ENCODE measurements around the gene PTK7.

The PTK7 gene

DNA sequence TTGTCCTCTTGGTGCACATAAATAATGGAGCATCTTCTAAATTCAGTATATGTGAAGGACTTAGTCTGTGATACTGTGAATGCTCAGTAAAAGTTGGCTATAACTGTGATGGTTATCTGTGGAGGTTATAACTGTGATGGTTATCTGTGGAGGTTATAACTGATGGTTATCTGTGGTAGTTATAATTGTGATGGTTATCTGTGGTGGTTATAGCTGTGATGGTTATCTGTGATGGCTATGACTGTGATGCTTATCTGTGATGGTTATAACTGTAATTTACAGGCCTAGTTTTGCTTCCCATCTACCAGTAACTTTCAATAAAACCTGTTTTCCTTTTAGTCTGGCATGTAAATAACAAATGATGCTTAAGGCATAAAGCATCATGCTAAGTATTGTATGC is 16.5 kb downstream of the PTK7 start:
- TF ChIP-seq, protein P1, sequence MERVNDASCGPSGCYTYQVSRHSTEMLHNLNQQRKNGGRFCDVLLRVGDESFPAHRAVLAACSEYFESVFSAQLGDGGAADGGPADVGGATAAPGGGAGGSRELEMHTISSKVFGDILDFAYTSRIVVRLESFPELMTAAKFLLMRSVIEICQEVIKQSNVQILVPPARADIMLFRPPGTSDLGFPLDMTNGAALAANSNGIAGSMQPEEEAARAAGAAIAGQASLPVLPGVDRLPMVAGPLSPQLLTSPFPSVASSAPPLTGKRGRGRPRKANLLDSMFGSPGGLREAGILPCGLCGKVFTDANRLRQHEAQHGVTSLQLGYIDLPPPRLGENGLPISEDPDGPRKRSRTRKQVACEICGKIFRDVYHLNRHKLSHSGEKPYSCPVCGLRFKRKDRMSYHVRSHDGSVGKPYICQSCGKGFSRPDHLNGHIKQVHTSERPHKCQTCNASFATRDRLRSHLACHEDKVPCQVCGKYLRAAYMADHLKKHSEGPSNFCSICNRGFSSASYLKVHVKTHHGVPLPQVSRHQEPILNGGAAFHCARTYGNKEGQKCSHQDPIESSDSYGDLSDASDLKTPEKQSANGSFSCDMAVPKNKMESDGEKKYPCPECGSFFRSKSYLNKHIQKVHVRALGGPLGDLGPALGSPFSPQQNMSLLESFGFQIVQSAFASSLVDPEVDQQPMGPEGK (CRISPR knock-in tag; IDR thresholded peaks at IDR 0.05; ENCODE audit: borderline replicate concordance) = no peak
- 0 out of 2 replicates have a peak, but pooled peaks have one; percentile 33 for TF ChIP-seq ZNF70 (CRISPR knock-in tag; IDR thresholded peaks at IDR 0.05)
- no peak for ATAC-seq

DNA sequence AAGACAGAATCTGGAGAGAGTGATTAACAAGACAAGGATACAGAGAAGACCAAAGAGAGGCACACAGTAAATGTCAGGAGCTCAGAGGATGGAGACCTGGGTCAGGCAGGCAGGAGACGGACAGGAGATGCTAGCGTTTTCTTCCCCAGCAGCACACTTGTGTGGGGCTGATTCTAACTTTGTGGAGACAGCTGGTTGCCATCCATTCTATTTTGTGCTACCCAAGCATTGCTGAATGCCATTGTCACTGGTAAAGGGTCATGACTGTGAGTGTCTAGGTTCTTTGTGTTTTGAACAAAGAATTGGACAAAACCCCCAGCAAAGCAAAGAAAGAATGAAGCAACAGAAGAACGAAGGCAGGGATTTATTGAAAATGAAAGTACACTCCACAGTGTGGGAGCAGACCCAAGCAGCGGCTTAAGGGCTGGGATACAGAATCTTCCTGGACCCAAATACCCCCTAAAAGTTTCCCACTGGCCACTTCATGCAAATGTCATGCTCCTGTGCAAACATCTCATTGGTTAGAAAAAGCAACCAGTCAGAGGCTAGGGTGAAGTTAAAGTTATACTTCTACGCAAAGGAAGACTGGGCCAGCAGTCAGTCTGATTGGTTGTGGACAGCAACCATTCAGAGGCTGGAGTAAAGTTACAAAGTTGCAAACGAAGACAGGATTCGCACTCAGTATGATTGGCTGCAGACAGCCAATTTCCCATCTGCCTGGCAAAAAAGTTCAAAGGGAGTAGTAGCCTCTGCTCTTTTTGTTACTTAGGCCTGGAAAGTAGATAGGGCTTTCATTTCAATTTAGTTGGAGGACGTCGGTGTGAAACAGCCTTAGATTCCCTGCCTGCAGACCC is 17.5 kb downstream of the PTK7 start:
- TF ChIP-seq ZNF565 (CRISPR knock-in tag; conservative IDR thresholded peaks at IDR 0.05; ENCODE audit: low read depth) (no peak), SNAI2 (CRISPR knock-in tag; IDR thresholded peaks at IDR 0.05) (no peak), ZFP3 (CRISPR knock-in tag; IDR thresholded peaks at IDR 0.05) (no peak), ZNF70 (CRISPR knock-in tag; IDR thresholded peaks at IDR 0.05) (no peak), ESRRG (CRISPR knock-in tag; IDR thresholded peaks at IDR 0.05) (no peak)

DNA sequence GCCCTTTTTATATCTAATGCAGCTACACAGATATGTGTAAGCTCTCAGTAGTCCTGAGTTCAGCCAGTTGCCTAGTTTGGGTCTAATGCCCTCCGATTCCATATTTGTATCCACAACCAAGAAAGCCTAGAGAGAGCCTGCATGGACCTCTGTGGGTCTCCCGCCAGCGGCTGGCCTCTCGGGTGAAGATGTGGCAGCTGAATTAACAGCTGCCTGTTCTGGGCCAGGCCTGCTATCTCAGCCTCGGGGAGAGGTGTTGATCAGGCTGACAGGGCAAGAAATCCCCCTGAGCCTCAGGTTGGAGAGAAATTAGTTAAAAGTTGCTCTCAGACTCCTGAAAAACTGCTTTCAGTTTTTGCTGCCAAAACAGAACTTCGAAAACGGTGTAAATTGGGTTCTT is 19.8 kb downstream of the PTK7 start:
- no peak for ATAC-seq
- TF ChIP-seq, protein P2, sequence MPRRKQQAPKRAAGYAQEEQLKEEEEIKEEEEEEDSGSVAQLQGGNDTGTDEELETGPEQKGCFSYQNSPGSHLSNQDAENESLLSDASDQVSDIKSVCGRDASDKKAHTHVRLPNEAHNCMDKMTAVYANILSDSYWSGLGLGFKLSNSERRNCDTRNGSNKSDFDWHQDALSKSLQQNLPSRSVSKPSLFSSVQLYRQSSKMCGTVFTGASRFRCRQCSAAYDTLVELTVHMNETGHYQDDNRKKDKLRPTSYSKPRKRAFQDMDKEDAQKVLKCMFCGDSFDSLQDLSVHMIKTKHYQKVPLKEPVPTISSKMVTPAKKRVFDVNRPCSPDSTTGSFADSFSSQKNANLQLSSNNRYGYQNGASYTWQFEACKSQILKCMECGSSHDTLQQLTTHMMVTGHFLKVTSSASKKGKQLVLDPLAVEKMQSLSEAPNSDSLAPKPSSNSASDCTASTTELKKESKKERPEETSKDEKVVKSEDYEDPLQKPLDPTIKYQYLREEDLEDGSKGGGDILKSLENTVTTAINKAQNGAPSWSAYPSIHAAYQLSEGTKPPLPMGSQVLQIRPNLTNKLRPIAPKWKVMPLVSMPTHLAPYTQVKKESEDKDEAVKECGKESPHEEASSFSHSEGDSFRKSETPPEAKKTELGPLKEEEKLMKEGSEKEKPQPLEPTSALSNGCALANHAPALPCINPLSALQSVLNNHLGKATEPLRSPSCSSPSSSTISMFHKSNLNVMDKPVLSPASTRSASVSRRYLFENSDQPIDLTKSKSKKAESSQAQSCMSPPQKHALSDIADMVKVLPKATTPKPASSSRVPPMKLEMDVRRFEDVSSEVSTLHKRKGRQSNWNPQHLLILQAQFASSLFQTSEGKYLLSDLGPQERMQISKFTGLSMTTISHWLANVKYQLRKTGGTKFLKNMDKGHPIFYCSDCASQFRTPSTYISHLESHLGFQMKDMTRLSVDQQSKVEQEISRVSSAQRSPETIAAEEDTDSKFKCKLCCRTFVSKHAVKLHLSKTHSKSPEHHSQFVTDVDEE (CRISPR knock-in tag; IDR thresholded peaks at IDR 0.05) = no peak
- TF ChIP-seq ZNF8 (CRISPR knock-in tag; IDR thresholded peaks at IDR 0.05) (no peak), BACH2 (CRISPR knock-in tag; IDR thresholded peaks at IDR 0.05; ENCODE audit: borderline replicate concordance) (no peak), PPARA (CRISPR knock-in tag; IDR thresholded peaks at IDR 0.05; ENCODE audit: borderline replicate concordance) (no peak), ZNF565 (CRISPR knock-in tag; conservative IDR thresholded peaks at IDR 0.05; ENCODE audit: low read depth) (no peak), ARNTL (CRISPR knock-in tag; IDR thresholded peaks at IDR 0.05; ENCODE audit: borderline replicate concordance, low read depth) (no peak), GLIS3 (CRISPR knock-in tag; IDR thresholded peaks at IDR 0.05) (no peak), RARB (CRISPR knock-in tag; IDR thresholded peaks at IDR 0.05) (no peak), OSR1 (CRISPR knock-in tag; IDR thresholded peaks at IDR 0.05) (no peak), ESRRG (CRISPR knock-in tag; IDR thresholded peaks at IDR 0.05) (no peak), TCF4 (CRISPR knock-in tag; IDR thresholded peaks at IDR 0.05; ENCODE audit: borderline replicate concordance) (no peak), SNAI2 (CRISPR knock-in tag; IDR thresholded peaks at IDR 0.05) (no peak)
- TF ChIP-seq, protein P3, sequence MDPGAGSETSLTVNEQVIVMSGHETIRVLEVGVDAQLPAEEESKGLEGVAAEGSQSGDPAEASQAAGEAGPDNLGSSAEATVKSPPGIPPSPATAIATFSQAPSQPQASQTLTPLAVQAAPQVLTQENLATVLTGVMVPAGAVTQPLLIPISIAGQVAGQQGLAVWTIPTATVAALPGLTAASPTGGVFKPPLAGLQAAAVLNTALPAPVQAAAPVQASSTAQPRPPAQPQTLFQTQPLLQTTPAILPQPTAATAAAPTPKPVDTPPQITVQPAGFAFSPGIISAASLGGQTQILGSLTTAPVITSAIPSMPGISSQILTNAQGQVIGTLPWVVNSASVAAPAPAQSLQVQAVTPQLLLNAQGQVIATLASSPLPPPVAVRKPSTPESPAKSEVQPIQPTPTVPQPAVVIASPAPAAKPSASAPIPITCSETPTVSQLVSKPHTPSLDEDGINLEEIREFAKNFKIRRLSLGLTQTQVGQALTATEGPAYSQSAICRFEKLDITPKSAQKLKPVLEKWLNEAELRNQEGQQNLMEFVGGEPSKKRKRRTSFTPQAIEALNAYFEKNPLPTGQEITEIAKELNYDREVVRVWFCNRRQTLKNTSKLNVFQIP (CRISPR knock-in tag; IDR thresholded peaks at IDR 0.05; ENCODE audit: borderline replicate concordance, low read depth) = no peak

More for the DNA sequence above, 17.5 kb downstream of the PTK7 start:
- peak; percentile 7; the same call in 1 of the 3 replicates for ATAC-seq

DNA sequence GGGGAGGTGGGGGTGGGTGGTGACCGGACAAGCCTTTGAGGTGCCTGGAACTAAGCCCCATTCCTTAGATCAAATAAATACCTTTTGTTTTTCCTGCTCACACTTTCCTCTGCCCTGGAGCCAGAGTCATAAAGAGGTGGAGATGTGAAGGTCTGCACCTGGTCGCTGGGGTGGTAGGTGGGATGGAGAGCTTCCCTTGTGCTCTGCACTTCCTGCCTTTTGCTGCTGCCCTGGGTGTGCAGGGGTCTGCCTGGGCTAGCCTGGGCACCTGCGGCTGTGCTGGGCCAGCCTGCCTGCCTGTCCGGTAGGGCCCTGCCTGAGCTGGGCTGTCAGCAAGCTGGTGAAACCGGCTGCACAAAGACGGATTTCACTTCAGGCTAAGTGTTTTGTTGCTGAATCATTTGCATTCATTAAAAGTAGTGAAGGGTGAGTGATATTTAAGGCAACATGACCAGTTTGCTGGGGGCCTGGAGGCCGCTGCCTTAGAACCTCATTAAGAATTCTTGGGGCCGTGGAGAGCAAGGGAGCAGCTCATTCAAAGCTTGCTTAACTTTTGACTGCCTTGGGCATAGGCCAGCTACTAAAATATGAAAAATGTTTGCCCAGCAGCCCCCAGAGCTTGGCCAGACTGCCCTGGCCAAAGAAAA is 20.5 kb downstream of the PTK7 start:
- TF ChIP-seq ARNTL (CRISPR knock-in tag; IDR thresholded peaks at IDR 0.05; ENCODE audit: borderline replicate concordance, low read depth) (no peak), RARB (CRISPR knock-in tag; IDR thresholded peaks at IDR 0.05) (no peak), ZFP30 (CRISPR knock-in tag; IDR thresholded peaks at IDR 0.05) (no peak), ZNF70 (CRISPR knock-in tag; IDR thresholded peaks at IDR 0.05) (no peak), ZNF565 (CRISPR knock-in tag; conservative IDR thresholded peaks at IDR 0.05; ENCODE audit: low read depth) (no peak), ZFP3 (CRISPR knock-in tag; IDR thresholded peaks at IDR 0.05) (no peak), SNAI2 (CRISPR knock-in tag; IDR thresholded peaks at IDR 0.05) (no peak)
- TF ChIP-seq, protein P4, sequence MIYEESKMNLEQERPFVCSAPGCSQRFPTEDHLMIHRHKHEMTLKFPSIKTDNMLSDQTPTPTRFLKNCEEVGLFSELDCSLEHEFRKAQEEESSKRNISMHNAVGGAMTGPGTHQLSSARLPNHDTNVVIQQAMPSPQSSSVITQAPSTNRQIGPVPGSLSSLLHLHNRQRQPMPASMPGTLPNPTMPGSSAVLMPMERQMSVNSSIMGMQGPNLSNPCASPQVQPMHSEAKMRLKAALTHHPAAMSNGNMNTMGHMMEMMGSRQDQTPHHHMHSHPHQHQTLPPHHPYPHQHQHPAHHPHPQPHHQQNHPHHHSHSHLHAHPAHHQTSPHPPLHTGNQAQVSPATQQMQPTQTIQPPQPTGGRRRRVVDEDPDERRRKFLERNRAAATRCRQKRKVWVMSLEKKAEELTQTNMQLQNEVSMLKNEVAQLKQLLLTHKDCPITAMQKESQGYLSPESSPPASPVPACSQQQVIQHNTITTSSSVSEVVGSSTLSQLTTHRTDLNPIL (CRISPR knock-in tag; IDR thresholded peaks at IDR 0.05; ENCODE audit: low read depth) = no peak
- ATAC-seq = peak; percentile 83

Data from SK-N-SH treated with all-trans-retinoic acid at 6 μM for 48 hours (cell line).